Fibroblast of mammary gland (primary cell): ENCODE measurements around the gene STXBP4.

ENCODE experiments used
- DNase-seq: peaks from one replicate; pipeline ENCODE4 v3.0.0-alpha.2; 2010; ENCODE audit warnings: low read depth
- H3K4me3 ChIP-seq: 2 replicates; pipeline ENCODE4 v1.5.1; 2011; ENCODE audit warnings: low read depth, mild to moderate bottlenecking, low read length, moderate library complexity; ENCODE audit not compliant: control insufficient read depth
- TF ChIP-seq, protein P1 (sequence below): conservative IDR thresholded peaks from 2 replicates; pipeline ENCODE4 v1.5.1; 2011; ENCODE audit warnings: low read depth, low read length, inconsistent platforms; ENCODE audit not compliant: control insufficient read depth, insufficient read depth

STXBP4 gene

DNA sequence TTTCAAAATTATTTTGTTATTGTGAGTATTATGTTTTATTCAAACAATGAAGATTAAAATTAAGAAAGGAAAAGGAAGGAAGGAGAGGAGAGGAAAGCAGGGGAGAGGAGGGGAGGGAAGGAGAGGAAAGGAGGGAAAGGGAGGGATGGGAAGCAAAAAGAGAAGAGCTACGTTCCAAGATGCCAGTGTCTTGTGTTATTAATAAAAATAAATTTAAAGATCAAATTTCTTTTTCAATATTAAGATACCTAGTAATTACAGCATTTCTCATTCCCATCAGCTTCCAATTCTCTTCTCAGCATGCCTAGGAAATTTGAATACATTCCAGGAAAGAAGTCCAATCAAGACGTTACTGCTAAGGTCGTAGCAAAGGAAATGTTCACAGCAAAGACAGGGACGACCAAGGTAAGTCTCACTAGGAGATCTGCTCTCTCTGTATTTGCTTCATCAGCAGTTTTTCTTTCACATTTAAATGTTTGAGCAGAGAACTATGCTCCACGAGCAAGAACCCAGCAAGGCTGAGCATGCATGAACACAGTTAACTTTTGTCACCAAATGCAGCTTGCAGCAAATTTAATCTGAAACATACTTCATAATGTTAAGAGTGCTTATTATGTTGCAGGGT, 232.9 kb downstream of the STXBP4 start:
- no peak for DNase-seq
- TF ChIP-seq, protein P1, sequence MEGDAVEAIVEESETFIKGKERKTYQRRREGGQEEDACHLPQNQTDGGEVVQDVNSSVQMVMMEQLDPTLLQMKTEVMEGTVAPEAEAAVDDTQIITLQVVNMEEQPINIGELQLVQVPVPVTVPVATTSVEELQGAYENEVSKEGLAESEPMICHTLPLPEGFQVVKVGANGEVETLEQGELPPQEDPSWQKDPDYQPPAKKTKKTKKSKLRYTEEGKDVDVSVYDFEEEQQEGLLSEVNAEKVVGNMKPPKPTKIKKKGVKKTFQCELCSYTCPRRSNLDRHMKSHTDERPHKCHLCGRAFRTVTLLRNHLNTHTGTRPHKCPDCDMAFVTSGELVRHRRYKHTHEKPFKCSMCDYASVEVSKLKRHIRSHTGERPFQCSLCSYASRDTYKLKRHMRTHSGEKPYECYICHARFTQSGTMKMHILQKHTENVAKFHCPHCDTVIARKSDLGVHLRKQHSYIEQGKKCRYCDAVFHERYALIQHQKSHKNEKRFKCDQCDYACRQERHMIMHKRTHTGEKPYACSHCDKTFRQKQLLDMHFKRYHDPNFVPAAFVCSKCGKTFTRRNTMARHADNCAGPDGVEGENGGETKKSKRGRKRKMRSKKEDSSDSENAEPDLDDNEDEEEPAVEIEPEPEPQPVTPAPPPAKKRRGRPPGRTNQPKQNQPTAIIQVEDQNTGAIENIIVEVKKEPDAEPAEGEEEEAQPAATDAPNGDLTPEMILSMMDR = no peak
- H3K4me3 ChIP-seq = no peak overlapping the region

DNA sequence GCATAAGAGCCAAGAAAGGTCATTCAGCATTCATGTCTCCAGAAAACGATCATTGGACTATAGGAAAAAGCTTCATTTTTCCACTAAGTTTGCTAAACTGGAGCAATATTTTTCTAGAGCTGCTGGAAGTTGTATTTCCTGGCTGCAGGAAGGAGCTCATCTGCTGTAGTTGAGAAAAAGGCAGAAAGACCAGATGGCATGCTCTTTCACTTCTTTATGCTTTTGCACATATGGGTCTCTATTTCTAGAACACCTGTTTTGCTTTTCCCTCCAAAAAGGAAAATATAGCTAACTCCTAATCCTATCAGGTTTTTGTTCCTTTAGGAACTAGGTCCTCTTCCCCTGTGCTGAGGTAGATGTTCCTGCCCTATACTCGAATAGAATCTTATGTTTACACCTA, 234.3 kb downstream of the STXBP4 start:
- TF ChIP-seq, protein P1 = no peak
- DNase-seq = no peak
- no peak overlapping the region for H3K4me3 ChIP-seq

GRCh38 chr17:55208078-55208812, 239.7 kb downstream of the STXBP4 start:
- H3K4me3 ChIP-seq = no peak overlapping the region
- TF ChIP-seq, protein P1 = no peak
- no peak for DNase-seq

GRCh38 chr17:55210292-55210691, 241.7 kb downstream of the STXBP4 start:
- TF ChIP-seq, protein P1 = no peak
- DNase-seq = no peak
- H3K4me3 ChIP-seq = no peak overlapping the region

- no peak for DNase-seq
- H3K4me3 ChIP-seq = no peak overlapping the region
- TF ChIP-seq, protein P1 = no peak
Observed at GRCh38 chr17:55212880-55213279, 244.3 kb downstream of the STXBP4 start.

DNA sequence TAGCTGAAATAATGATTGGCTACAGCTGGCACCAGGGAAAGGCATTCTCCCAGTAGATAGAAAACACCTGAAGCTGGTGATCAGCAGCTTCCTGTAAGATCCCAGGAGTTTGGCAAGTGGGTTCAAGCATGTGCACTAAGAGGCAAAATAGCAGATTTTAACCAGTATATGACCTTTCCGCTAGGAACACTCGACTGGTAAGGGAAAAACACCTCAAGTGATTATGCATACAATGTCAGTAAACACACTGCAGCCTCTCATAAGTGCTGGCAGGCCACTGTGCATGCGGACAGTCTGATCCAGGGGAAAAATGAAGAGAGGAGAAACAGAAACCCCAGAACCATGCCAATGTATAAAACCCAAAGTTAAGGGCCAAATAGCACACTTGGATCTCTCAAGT, 247.1 kb downstream of the STXBP4 start:
- DNase-seq = no peak
- H3K4me3 ChIP-seq = no peak overlapping the region
- TF ChIP-seq, protein P1 = no peak
